Measurements from ENCODE around the gene PAX5. TPM values are rescaled to one million over a fixed set of nuclear protein-coding genes. Genes with fewer than 3 reads are reported as not detected.

PAX5 gene
- total and polyA plus RNA-seq, 2 of the 13 experiments (the other 11 are each of a cell fraction or from before 2014, with no cell fraction given): not detected

DNA sequence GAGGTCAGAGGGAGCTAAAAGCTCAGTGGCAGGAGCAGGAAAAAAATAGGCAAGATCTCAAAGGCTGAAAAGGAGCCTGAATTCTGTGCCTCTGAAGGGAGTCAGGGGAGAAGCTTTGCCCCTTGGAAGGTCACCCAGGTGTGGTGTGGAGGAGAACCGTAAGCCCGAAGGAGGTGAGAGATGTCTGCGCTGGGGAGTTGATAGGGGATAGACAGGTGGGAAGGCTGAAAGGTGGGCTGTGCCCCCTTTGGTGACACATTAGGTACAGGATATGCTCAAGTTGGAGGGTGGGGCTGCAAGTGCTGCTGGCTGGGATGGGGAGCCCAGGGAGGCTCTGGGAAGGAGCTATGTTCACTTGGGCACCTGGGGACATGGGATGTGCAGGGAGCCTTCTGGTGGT lies 217.7 kb downstream of the PAX5 start (continued):
- TF ChIP-seq SETDB1 (CRISPR knock-in tag; IDR thresholded peaks at IDR 0.05; ENCODE audit: borderline replicate concordance) (no peak), ZC3H4 (CRISPR knock-in tag; IDR thresholded peaks at IDR 0.05; ENCODE audit: borderline replicate concordance) (no peak), SP4 (CRISPR knock-in tag; IDR thresholded peaks at IDR 0.05) (no peak), MIXL1 (CRISPR knock-in tag; IDR thresholded peaks at IDR 0.05) (no peak)
- TF ChIP-seq, protein P1, sequence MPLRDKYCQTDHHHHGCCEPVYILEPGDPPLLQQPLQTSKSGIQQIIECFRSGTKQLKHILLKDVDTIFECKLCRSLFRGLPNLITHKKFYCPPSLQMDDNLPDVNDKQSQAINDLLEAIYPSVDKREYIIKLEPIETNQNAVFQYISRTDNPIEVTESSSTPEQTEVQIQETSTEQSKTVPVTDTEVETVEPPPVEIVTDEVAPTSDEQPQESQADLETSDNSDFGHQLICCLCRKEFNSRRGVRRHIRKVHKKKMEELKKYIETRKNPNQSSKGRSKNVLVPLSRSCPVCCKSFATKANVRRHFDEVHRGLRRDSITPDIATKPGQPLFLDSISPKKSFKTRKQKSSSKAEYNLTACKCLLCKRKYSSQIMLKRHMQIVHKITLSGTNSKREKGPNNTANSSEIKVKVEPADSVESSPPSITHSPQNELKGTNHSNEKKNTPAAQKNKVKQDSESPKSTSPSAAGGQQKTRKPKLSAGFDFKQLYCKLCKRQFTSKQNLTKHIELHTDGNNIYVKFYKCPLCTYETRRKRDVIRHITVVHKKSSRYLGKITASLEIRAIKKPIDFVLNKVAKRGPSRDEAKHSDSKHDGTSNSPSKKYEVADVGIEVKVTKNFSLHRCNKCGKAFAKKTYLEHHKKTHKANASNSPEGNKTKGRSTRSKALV (CRISPR knock-in tag; IDR thresholded peaks at IDR 0.05): no peak

DNA sequence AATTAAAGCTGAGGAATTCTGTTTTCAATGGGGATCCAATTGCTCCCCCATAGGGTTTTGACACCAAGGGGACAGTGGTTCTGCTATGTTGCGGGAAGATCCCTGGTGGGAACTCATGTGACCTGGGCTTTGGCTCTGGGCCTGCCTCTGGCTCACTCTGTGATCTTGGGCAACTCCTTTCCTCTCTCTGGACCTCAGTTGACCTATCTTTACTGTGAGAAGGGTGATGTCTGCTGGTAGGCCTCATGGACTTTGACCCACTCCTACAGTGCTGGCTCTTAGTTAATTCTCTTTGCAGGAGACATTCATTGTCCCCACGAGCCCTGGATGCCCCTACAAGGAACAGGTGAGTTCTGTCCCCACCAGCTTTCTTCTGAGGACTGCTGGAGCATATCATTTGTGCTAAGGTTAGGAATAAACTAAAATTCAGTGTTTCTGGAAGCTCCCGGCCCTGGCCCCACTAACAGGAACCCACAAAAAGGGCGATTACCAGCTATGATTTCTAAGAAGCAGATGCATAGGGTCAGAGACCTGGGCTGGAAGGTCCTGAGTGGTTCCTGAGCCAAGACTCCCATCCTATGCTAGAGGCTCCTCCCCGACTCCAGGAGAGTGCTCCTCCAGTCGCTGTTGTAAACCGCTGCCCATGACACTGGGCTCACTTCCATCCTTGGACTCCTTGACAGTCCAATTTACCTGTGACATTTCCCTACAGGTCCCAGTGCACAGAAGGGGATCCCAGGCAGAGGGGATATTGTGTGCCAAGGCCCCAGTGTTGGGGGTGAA lies 218.3 kb downstream of the PAX5 start:
- Histone ChIP-seq H4K20me1 (ENCODE audit: insufficient read depth, low read length) (no peaks in the 10 kb centered on the region), H3K4me3 (replicated peaks in 1 of 3; ENCODE audit: insufficient read depth in 1 of 3, low read depth in 2 of 3, low read length in 3 of 3) (no peak overlapping the region), H3K36me3 (replicated peaks in 1 of 2; ENCODE audit: control insufficient read depth in 1 of 2, insufficient read depth in 2 of 2, low read length in 2 of 2) (no peaks in the 10 kb centered on the region), H3K4me2 (ENCODE audit: low read depth, low read length) (no peak overlapping the region), H3K27me3 (ENCODE audit: control insufficient read depth in 1 of 2, insufficient read depth in 2 of 2, low read length in 2 of 2) (peaks cover 3 to 16% of the 10 kb centered on the region in 2 experiments; a peak in 2 of 5 replicates), H3K9ac (ENCODE audit: insufficient read depth, low read depth, low read length) (no peak overlapping the region), H3K9me3 (ENCODE audit: low read length) (no peaks in the 10 kb centered on the region), H2AFZ (ENCODE audit: low read length) (no peak overlapping the region), H3K27ac (ENCODE audit: extremely low read length, insufficient read depth, low read length) (no peak overlapping the region), H3K79me2 (ENCODE audit: insufficient read depth, low read length) (no peaks in the 10 kb centered on the region), H3K4me1 (ENCODE audit: insufficient read depth, low read length) (0 out of 2 replicates have a peak, but pooled peaks cover 5% of the 10 kb centered on the region)
- ChIA-PET CTCF (ENCODE audit: low intra/inter-chr PET ratio, low total read pairs) (no interaction called here), POLR2A (no interaction called here)
- no peak for ATAC-seq
- 41% methylated on average over 7 of the region's 7 CpGs for WGBS (ENCODE audit: low lambda C conversion rate)
- intact Hi-C loops (cut with micrococcal nuclease; ENCODE audit: unreplicated experiment): no loop called here
- TF ChIP-seq HNF4A (CRISPR knock-in tag; IDR thresholded peaks at IDR 0.05) (peak; percentile 29; the same call in 1 of the 2 replicates), PPARG (CRISPR knock-in tag; conservative IDR thresholded peaks at IDR 0.05) (no peak), ZNF263 (CRISPR knock-in tag; IDR thresholded peaks at IDR 0.05) (peak; percentile 80)
- in situ Hi-C loops (cut with HindIII; ENCODE audit: extremely low pct_ligation_motif_present, low pct_unique_long_range_greater_than_20kb): no loop called here
- FAIRE-seq: no peak
- no TSS peak for BruUV-seq (replicated peaks)
- no peak for DNase-seq (ENCODE audit: low spot score)

Data from HepG2 (cell line).